NAMALWA (cell line): ENCODE results near the gene TTLL4.

Source experiments
- DNase-seq: peaks from one replicate; pipeline ENCODE4 v3.0.0-alpha.2; 2015; ENCODE audit warnings: low spot score

Gene TTLL4

DNA sequence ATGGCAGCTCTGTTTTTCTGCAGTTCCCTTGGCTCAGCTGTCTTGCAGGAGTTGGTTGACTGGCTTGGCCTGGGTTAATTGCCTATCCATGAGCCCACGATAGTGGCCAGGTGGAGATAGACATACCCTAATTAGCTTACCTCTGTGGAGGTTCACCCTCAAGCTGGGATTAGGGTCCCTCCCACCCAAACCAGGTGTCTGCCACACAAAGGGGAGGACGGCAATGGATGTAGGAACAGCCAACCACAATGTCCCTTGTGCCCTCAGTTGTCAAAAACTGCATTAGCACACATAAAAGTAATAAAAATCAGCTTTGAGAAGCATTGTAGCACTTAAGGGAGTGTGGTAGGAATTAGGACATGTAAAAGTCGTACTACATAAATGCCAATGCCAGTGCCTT, 75.5 kb downstream of the TTLL4 start:
- no peak for DNase-seq

GRCh38 chr2:218788529-218789255, 78.1 kb downstream of the TTLL4 start:
- no peak for DNase-seq

- no peak for DNase-seq
Measured at GRCh38 chr2:218792433-218792832, 81.8 kb downstream of the TTLL4 start.

DNA sequence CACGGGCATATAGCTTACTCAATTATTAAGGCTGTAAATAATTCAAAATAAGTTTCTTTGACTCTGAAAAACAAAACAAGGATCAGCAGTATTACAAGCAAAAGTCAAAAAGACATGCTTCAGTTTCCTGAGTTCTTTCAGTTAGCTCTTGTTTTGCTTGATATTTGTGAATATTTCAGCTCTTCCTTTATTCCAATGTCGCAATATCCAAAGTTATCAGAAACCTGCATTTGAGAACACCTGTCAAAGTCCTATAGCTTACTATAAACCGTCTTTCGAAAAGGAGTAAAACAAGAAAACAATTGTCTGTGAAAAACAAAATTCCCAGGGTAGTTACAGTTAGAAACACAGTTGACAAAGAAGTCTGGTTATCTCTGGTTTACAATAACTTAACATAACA, 86.1 kb downstream of the TTLL4 start:
- no peak for DNase-seq

- no peak for DNase-seq
Measured at GRCh38 chr2:218798767-218799504, 88.3 kb downstream of the TTLL4 start.

- no peak for DNase-seq
Measured at GRCh38 chr2:218799990-218800389, 89.4 kb downstream of the TTLL4 start.

DNA sequence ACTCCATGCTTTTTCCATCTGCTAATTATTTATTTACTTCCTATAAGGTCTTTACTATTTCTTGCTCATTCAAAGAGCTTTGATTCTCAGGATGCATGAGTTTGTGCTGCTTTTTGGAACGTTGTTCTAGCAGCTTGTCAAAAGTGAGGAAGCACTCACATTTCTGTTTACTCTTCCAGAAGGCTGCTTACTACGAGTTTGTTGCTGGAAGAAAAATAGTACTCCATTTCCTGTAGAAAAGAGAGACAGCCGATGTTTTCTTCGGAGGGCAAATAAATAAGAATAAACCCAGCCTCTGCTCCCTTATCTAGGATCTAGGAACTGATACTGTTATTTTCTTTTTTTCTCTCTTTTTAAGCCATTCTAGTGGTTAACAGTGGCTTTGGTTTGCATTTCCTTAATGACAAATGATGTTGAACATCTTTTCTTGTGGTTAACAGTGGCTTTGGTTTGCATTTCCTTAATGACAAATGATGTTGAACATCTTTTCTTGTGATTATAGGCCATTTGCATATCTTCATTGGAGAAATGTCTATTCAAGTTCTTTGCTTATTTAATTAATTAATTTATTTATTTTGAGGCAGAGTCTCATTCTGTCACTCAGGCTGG, 91.9 kb downstream of the TTLL4 start:
- peak; percentile 51 for DNase-seq

DNA sequence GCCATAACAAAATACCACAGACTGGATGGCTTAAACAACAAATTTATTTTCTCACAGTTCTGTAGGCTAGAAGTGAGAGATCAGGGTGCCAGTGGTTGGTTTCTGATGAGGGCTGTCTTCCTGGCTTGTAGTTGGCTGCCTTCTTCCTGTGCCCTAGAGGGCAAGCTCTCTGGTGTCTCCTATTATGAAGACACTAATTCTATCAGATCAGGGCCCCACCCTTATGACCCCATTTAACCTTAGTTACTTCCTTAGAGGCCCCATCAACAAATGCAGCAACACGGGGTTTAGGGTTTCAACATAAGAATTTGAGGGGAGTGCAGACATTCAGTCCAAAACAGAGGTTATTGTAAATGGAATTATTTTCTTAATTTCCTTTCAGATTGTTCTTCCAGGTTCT, 94.2 kb downstream of the TTLL4 start:
- DNase-seq: no peak
